Stimulated activated CD8-positive, alpha-beta memory T cell treated with anti-CD3 and anti-CD28 coated beads, Interleukin-15, amount 100 ng/mL, for 24 hours (primary cell): ENCODE results near the gene IL25.
"Not testable (repeated sequence)": the region's sequence is repeated elsewhere in the genome, so short reads cannot be mapped to it uniquely, and the experiment has no call there.

ENCODE experiments used
- DNase-seq: peaks from one replicate; pipeline ENCODE4 v3.0.0-alpha.2; 2020; ENCODE audit warnings: low read depth

The IL25 gene

DNA sequence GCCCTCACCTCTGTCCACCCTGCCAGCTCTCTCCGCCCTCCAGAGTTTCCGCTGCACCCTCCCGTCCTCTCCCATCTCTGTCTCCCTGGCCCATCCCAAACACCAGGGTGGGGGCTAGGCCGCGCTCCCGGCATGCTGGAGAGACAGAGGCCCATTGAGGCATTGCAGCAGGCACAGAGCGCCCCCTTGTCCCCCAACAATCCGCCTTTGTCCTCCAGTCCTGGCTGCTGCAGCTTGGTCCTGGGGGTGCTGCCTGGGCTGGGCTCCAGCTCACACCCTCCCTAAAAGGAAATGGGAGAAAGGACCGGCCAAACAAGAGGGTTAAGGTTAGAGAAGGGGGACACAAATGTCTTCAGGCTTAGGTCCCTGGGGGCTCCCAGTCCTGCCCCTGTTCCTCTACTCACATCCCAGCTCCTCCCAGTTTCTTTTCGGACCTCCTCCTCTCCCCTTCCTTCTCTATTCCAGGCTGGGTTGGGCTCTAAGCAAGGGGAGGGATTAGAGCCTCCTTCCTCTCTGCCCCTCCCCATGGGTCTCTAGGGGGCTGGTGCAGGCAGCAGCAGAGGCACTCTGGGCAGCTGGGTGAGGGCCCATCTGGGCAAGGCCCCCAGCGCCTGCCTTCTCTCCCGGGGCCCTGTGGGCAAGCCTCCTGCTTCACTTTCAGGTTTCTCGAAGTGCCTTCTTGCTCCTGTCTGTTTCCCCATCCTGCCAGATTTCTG lies 4.0 kb downstream of the IL25 start, which contains the start of gene CMTM5:
Gene CMTM5, plus strand, starts transcription at position 565 of the 716 bp plus-strand sequence. CDS start 206 bp downstream, outside the sequence.
- DNase-seq: no peak

- no peak for DNase-seq
Measured at GRCh38 chr14:23377198-23377550, 4.6 kb downstream of the IL25 start.

- no peak for DNase-seq
Measured at GRCh38 chr14:23377573-23378563, 5.3 kb downstream of the IL25 start.

- DNase-seq: no peak
Measured at GRCh38 chr14:23378612-23379220, 6.1 kb downstream of the IL25 start.

GRCh38 chr14:23379366-23380196 lies 7.0 kb downstream of the IL25 start:
- DNase-seq: peak; percentile 38

- DNase-seq: no peak
Measured at GRCh38 chr14:23380197-23380914, 7.7 kb downstream of the IL25 start.

DNA sequence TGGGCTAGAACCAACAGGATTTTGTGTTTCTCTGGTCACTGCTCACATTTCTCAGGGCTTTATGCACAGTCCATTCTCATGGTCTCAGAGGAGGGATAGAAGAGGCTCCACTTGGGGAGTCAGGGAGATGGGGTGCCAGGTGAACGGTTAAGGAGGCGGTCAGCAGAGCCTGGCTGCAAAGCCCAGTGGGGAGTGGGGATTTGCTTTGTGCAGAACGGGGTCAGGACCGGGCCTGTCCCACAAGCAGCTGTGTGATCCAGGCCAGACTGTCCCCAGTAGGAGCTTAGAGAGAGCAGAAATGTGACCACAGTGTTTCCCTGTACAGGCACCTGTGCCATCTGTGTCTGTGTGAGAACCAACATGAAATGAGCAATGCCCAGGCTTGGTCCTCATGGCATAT lies 8.4 kb downstream of the IL25 start:
- DNase-seq: no peak

GRCh38 chr14:23381871-23382270 lies 9.3 kb downstream of the IL25 start:
- no peak for DNase-seq

GRCh38 chr14:23382276-23382675 lies 9.7 kb downstream of the IL25 start:
- no peak for DNase-seq

DNA sequence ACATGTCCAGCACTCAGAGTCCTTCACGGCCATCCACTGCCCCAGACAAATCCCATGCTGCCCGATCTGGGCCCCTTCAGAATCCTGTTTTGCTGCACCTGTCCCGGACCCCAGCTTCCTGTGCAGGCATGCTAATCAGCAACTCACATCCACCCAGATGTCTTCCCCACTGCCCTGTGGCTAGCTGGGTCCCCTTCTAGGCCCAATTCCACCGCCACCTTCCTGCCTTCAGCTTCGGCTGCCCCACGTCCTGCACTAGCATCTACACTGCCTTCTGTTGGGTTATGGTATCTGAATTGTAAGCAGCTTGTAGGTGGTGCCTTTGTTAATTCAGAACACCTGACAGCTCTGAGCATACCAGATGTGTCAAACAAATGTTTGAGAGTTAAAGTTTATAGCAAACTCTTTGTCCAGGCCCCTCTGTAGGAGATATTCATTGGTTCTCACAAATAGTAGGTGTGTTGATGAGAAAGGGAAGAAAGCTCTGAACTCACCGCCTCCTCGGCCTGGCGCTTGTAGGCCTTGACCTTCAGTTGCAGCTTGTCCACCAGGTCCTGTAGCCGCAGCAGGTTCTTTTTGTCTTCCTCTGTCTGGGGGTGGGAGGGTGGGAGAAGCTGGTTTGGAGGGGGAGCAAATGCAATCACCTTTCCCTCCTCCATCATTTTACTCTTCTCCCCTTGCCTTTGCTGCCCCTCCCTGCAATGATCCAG lies 10.3 kb downstream of the IL25 start:
- no peak for DNase-seq

DNA sequence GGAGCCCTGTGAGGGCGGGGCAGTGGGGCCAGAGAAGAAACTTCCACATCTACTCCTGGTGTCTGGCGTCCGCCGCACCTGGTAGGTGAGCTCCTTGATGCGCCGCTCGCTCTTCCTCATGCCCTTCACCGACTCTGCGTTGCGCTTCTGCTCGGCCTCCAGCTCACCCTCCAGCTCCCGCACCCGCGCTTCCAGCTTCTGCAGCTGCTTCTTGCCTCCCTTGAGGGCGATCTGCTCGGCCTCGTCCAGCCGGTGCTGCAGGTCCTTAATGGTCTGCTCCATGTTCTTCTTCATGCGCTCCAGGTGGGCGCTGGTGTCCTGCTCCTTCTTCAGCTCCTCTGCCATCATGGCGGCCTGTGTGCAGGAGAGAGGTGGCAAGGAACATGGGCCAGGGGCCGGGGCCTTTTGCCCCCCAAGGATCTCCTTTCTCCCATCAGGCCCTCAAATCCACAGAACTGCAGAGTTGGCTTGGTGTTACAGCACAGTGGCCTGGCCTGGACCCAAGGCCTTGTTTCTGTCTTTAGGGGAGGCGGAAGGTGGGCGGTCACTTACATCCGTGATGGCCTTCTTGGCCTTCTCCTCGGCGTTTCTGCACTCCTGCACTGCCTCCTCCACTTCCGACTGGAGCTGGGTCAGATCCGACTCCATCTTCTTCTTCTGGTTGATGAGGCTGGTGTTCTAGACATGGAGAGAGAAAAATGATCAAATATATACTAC lies 11.9 kb downstream of the IL25 start:
- no peak for DNase-seq

DNA sequence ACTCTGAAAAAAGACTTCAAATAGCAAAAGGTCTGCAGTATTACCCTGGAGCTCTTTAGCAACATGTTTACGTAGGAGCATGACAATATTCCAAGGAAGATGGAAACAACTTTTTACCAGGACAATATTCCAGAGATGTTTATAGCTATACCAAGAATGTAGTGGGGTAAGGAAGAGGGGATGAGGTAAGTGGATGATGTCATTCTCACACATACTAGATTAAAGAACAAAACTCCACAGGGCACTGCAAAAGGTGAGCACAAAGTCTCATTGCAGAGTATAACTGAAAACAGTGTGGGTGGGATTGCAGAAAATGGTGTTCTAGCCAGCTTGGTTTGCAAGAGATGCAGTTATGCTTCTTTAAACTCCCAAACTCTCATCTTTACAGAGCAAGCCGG lies 12.6 kb downstream of the IL25 start:
- no peak for DNase-seq

GRCh38 chr14:23385642-23386265 lies 13.1 kb downstream of the IL25 start:
- DNase-seq: no peak

DNA sequence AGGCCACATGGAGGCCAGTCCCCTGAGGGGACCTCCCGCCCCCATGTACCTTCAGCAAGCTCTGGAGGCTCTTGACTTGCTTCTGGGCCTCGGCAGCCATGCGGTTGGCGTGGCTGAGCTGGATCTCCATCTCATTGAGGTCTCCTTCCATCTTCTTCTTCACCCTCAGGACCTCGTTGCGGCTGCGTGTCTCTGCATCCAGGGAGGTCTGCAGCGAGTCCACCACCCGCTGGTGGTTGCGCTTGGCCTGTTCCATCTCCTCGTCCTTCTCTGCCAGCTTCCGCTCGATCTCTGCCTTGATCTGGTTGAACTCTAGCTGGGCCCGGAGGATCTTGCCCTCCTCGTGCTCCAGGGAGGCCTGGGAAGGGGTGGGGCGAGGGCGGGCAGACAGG lies 13.7 kb downstream of the IL25 start:
- not testable (repeated sequence) for DNase-seq

DNA sequence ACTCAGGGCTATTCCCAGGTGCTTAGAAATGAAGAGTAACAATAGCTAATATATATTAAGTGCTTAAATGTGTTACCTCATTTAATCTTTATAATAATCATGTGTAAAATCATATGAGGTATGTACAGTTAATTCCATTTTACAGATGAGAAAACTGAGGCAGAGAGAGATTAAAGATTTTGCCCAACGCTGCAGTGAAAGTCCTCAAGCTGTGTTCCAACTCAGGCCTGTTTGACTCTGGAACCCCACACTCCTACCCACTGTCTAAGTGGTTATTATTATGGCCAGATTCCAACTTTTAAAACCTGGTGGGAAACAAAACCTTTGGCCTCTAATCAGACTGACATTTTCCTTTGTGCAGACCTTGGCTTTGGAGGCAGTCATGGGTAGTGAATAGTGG lies 14.4 kb downstream of the IL25 start:
- DNase-seq: no peak

DNA sequence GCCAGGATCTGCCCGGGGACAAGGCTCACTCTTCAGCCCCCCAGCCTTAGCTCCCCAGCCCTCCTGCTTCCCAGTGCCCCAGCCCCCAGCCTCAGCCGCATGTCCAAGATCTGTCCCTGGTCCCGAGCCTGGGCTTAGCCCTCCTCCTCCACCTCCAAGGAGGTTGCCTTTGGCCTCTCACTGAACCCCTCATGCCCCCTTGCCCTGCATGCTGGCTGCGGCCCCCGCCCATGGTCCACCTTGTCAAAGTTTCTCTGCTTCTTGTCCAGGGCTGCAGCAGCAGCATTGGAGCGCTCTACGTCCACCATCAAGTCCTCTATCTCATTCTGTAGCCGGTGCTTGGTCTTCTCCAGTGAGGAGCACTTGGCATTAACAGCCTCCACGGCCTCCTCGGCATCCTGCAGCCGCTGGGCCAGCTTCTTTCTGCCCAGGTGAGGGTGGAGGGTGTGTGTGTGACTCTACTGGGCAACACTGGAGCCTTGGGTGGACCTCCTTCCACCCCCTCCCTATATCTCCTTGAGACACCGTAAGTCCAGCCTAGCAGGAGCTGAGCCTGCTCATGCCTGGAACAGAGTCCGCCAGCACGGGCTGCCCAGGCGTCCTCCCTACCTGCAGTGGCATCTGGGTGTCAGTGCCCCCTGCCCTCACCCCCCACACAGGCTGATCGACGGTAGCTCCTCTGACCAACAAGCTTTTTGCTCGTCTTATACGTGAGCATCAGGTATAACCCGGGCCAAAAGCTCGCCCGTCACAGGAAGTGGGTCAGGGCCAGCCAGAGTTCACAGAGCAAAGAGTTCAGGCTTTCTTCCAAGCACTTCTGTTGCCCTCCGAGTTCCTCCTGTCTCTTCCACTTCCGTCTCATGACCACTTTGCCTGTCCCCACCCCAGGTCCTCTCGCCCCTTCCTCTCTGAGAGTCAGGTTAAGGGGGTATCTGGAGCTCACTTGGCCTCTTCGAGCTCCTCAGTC lies 15.6 kb downstream of the IL25 start:
- no peak for DNase-seq

- no peak for DNase-seq
Measured at GRCh38 chr14:23388996-23389395, 16.4 kb downstream of the IL25 start.

GRCh38 chr14:23389396-23389795 lies 16.8 kb downstream of the IL25 start:
- DNase-seq: no peak
